ENCODE data around the gene KIAA0825. TPM values are rescaled to one million over a fixed set of nuclear protein-coding genes. Genes with fewer than 3 reads are reported as not detected.

The KIAA0825 gene
- total and polyA plus RNA-seq, 2 donors (not counting 1 experiment from before 2014, with no cell fraction given) = 1.7 to 3.6 TPM

GRCh38 chr5:94661086-94661485 lies 42.7 kb upstream of the KIAA0825 start:
- no peak overlapping the region for H3K9ac ChIP-seq (ENCODE audit: insufficient read depth, low read length)
- H2AFZ ChIP-seq (ENCODE audit: low read length) = no peak overlapping the region
- H3K4me2 ChIP-seq (ENCODE audit: extremely low read depth, insufficient read depth, low read length) = no peak overlapping the region
- H4K20me1 ChIP-seq (ENCODE audit: control insufficient read depth, extremely low read depth, insufficient read depth, low read length) = no peaks in the 10 kb centered on the region
- no peaks in the 10 kb centered on the region for H3K9me3 ChIP-seq (ENCODE audit: control insufficient read depth, insufficient read depth, low read depth, low read length)
- H3K27me3 ChIP-seq (ENCODE audit: control insufficient read depth, insufficient read depth, low read length) = no peaks in the 10 kb centered on the region
- peaks cover 2% of the 10 kb centered on the region for H3K79me2 ChIP-seq (ENCODE audit: control insufficient read depth, insufficient read depth, low read length)
- H3K4me3 ChIP-seq (replicated peaks in 1 of 4; ENCODE audit: control extremely low read depth in 1 of 4, insufficient read depth in 1 of 4, low read depth in 3 of 4, low read length in 4 of 4) = no peak overlapping the region
- no peaks in the 10 kb centered on the region for H3K36me3 ChIP-seq (ENCODE audit: control insufficient read depth, insufficient read depth, low read length)
- TF ChIP-seq EZH2 (IDR thresholded peaks at IDR 0.05; ENCODE audit: low read length, missing control alignments) (no peak), CTCF (conservative IDR thresholded peaks at IDR 0.05 in 1 of 2, IDR thresholded peaks at IDR 0.05 in 1 of 2; ENCODE audit: low read depth in 1 of 2, low read length in 2 of 2) (no peak)
- H3K27ac ChIP-seq (ENCODE audit: insufficient read depth, low read length) = no peak overlapping the region
- no peak for DNase-seq (ENCODE audit: low read depth in 2 of 2)
- H3K4me1 ChIP-seq (ENCODE audit: control insufficient read depth, extremely low read depth, insufficient read depth, low read length) = no peaks in the 10 kb centered on the region

GRCh38 chr5:94660506-94660905 lies 42.1 kb upstream of the KIAA0825 start:
- Histone ChIP-seq H3K9me3 (ENCODE audit: control insufficient read depth, insufficient read depth, low read depth, low read length) (no peaks in the 10 kb centered on the region), H3K36me3 (ENCODE audit: control insufficient read depth, insufficient read depth, low read length) (no peaks in the 10 kb centered on the region), H4K20me1 (ENCODE audit: control insufficient read depth, extremely low read depth, insufficient read depth, low read length) (no peaks in the 10 kb centered on the region), H3K27ac (ENCODE audit: insufficient read depth, low read length) (no peak overlapping the region), H3K27me3 (ENCODE audit: control insufficient read depth, insufficient read depth, low read length) (no peaks in the 10 kb centered on the region), H3K4me1 (ENCODE audit: control insufficient read depth, extremely low read depth, insufficient read depth, low read length) (no peaks in the 10 kb centered on the region), H3K4me3 (replicated peaks in 1 of 4; ENCODE audit: control extremely low read depth in 1 of 4, insufficient read depth in 1 of 4, low read depth in 3 of 4, low read length in 4 of 4) (no peak overlapping the region), H3K4me2 (ENCODE audit: extremely low read depth, insufficient read depth, low read length) (no peak overlapping the region), H2AFZ (ENCODE audit: low read length) (no peak overlapping the region), H3K9ac (ENCODE audit: insufficient read depth, low read length) (no peak overlapping the region), H3K79me2 (ENCODE audit: control insufficient read depth, insufficient read depth, low read length) (peaks cover 2% of the 10 kb centered on the region)
- TF ChIP-seq EZH2 (IDR thresholded peaks at IDR 0.05; ENCODE audit: low read length, missing control alignments) = no peak
- DNase-seq (ENCODE audit: low read depth in 2 of 2) = no peak

GRCh38 chr5:94658272-94658671 lies 39.9 kb upstream of the KIAA0825 start:
- H3K4me3 ChIP-seq (replicated peaks in 1 of 4; ENCODE audit: control extremely low read depth in 1 of 4, insufficient read depth in 1 of 4, low read depth in 3 of 4, low read length in 4 of 4) = no peak overlapping the region
- H3K9me3 ChIP-seq (ENCODE audit: control insufficient read depth, insufficient read depth, low read depth, low read length) = no peaks in the 10 kb centered on the region
- H4K20me1 ChIP-seq (ENCODE audit: control insufficient read depth, extremely low read depth, insufficient read depth, low read length) = no peaks in the 10 kb centered on the region
- no peak for DNase-seq (ENCODE audit: low read depth in 2 of 2)
- no peak for TF ChIP-seq CTCF (conservative IDR thresholded peaks at IDR 0.05 in 1 of 2, IDR thresholded peaks at IDR 0.05 in 1 of 2; ENCODE audit: low read depth in 1 of 2, low read length in 2 of 2)
- no peak for TF ChIP-seq EZH2 (IDR thresholded peaks at IDR 0.05; ENCODE audit: low read length, missing control alignments)
- H2AFZ ChIP-seq (ENCODE audit: low read length) = no peak overlapping the region
- no peaks in the 10 kb centered on the region for H3K4me1 ChIP-seq (ENCODE audit: control insufficient read depth, extremely low read depth, insufficient read depth, low read length)
- H3K27ac ChIP-seq (ENCODE audit: insufficient read depth, low read length) = no peak overlapping the region
- H3K9ac ChIP-seq (ENCODE audit: insufficient read depth, low read length) = no peak overlapping the region
- no peaks in the 10 kb centered on the region for H3K36me3 ChIP-seq (ENCODE audit: control insufficient read depth, insufficient read depth, low read length)
- H3K79me2 ChIP-seq (ENCODE audit: control insufficient read depth, insufficient read depth, low read length) = peaks cover 2% of the 10 kb centered on the region
- H3K27me3 ChIP-seq (ENCODE audit: control insufficient read depth, insufficient read depth, low read length) = no peaks in the 10 kb centered on the region
- H3K4me2 ChIP-seq (ENCODE audit: extremely low read depth, insufficient read depth, low read length) = no peak overlapping the region

All from fibroblast of lung (primary cell).